Germinal center (tissue), 1 donor: Measurements from ENCODE around the gene MRPL36.
A peak's percentile ranks its signal among the peaks of the same experiment; 100 is the strongest.
"Not testable (repeated sequence)": the region's sequence is repeated elsewhere in the genome, so short reads cannot be mapped to it uniquely, and the experiment has no call there.

Source experiments
- DNase-seq: peaks from one replicate; pipeline ENCODE4 v3.0.0; 2012; ENCODE audit warnings: mixed read lengths, low spot score

MRPL36 gene

GRCh38 chr5:1832511-1833250 is 33.0 kb upstream of the MRPL36 start:
- DNase-seq = no peak

- DNase-seq = no peak
Observed at GRCh38 chr5:1831677-1832313, 32.2 kb upstream of the MRPL36 start.

GRCh38 chr5:1831257-1831656 is 31.6 kb upstream of the MRPL36 start:
- no peak for DNase-seq

GRCh38 chr5:1830571-1831228 is 31.1 kb upstream of the MRPL36 start:
- DNase-seq = no peak

- DNase-seq = peak; percentile 41
Observed at GRCh38 chr5:1827886-1828397, 28.3 kb upstream of the MRPL36 start.

GRCh38 chr5:1827025-1827885 is 27.6 kb upstream of the MRPL36 start:
- no peak for DNase-seq

- no peak for DNase-seq
Observed at GRCh38 chr5:1826235-1826980, 26.8 kb upstream of the MRPL36 start.

GRCh38 chr5:1824903-1825841 is 25.5 kb upstream of the MRPL36 start:
- no peak for DNase-seq

GRCh38 chr5:1824109-1824821 is 24.6 kb upstream of the MRPL36 start:
- no peak for DNase-seq

GRCh38 chr5:1823381-1824034 is 23.9 kb upstream of the MRPL36 start:
- DNase-seq = no peak

- no peak for DNase-seq
Observed at GRCh38 chr5:1821862-1822261, 22.2 kb upstream of the MRPL36 start.

- no peak for DNase-seq
Observed at GRCh38 chr5:1820926-1821325, 21.3 kb upstream of the MRPL36 start.

- no peak for DNase-seq
Observed at GRCh38 chr5:1820381-1820780, 20.7 kb upstream of the MRPL36 start.

GRCh38 chr5:1819458-1819857 is 19.8 kb upstream of the MRPL36 start:
- no peak for DNase-seq

GRCh38 chr5:1818784-1819183 is 19.1 kb upstream of the MRPL36 start:
- no peak for DNase-seq

- no peak for DNase-seq
Observed at GRCh38 chr5:1817261-1818043, 17.8 kb upstream of the MRPL36 start.

GRCh38 chr5:1816495-1817089 is 17.0 kb upstream of the MRPL36 start:
- DNase-seq = not testable (repeated sequence)

- DNase-seq = no peak
Observed at GRCh38 chr5:1815881-1816292, 16.2 kb upstream of the MRPL36 start.
